ENCODE data around the gene DMXL1.

Gene DMXL1

DNA sequence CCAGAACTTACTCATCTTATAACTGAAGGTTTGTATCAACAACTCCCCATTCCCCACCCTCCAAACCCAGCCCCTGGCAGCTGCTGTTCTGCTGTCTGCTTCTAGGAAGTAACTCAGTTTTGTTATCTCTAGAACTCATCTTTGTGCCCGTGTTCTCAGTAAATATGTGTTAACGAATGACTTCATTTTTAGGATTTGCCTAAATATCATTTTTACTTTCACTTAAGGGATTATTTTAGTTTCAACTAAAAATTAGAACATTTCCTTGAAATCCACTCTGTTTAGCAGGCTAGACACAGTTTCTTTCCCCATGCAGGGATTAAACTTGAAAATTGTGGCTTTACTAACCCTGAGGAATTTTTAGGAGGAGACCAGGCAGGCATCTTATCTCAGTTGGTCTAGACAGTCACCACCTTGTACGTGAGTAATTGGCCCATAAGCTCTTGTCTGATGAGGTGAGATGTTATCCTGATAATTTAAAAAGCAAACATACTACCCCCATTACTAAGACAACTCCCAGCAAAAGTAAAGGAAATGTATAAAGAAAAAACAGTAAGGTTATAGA, 216.7 kb downstream of the DMXL1 start (continued):
- no peak for TF ChIP-seq ZNF248 (tag by site-specific recombination; IDR thresholded peaks at IDR 0.05)
- peak; percentile 27; the same call in 1 of the 2 replicates for TF ChIP-seq ZNF335 (tag by site-specific recombination; conservative IDR thresholded peaks at IDR 0.05)
- no peak for TF ChIP-seq ZNF560 (tag by site-specific recombination; IDR thresholded peaks at IDR 0.05; ENCODE audit: borderline replicate concordance)
- TF ChIP-seq GLI4 (tag by site-specific recombination; IDR thresholded peaks at IDR 0.05): no peak
- no peak for TF ChIP-seq ZNF76 (tag by site-specific recombination; IDR thresholded peaks at IDR 0.05; ENCODE audit: borderline replicate concordance, low read depth)
- TF ChIP-seq, protein P1, sequence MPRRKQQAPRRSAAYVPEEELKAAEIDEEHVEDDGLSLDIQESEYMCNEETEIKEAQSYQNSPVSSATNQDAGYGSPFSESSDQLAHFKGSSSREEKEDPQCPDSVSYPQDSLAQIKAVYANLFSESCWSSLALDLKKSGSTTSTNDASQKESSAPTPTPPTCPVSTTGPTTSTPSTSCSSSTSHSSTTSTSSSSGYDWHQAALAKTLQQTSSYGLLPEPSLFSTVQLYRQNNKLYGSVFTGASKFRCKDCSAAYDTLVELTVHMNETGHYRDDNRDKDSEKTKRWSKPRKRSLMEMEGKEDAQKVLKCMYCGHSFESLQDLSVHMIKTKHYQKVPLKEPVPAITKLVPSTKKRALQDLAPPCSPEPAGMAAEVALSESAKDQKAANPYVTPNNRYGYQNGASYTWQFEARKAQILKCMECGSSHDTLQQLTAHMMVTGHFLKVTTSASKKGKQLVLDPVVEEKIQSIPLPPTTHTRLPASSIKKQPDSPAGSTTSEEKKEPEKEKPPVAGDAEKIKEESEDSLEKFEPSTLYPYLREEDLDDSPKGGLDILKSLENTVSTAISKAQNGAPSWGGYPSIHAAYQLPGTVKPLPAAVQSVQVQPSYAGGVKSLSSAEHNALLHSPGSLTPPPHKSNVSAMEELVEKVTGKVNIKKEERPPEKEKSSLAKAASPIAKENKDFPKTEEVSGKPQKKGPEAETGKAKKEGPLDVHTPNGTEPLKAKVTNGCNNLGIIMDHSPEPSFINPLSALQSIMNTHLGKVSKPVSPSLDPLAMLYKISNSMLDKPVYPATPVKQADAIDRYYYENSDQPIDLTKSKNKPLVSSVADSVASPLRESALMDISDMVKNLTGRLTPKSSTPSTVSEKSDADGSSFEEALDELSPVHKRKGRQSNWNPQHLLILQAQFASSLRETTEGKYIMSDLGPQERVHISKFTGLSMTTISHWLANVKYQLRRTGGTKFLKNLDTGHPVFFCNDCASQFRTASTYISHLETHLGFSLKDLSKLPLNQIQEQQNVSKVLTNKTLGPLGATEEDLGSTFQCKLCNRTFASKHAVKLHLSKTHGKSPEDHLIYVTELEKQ (tag by site-specific recombination; IDR thresholded peaks at IDR 0.05; ENCODE audit: borderline replicate concordance): peak; percentile 30; the same call in 1 of the 2 replicates
- TF ChIP-seq, protein P2, sequence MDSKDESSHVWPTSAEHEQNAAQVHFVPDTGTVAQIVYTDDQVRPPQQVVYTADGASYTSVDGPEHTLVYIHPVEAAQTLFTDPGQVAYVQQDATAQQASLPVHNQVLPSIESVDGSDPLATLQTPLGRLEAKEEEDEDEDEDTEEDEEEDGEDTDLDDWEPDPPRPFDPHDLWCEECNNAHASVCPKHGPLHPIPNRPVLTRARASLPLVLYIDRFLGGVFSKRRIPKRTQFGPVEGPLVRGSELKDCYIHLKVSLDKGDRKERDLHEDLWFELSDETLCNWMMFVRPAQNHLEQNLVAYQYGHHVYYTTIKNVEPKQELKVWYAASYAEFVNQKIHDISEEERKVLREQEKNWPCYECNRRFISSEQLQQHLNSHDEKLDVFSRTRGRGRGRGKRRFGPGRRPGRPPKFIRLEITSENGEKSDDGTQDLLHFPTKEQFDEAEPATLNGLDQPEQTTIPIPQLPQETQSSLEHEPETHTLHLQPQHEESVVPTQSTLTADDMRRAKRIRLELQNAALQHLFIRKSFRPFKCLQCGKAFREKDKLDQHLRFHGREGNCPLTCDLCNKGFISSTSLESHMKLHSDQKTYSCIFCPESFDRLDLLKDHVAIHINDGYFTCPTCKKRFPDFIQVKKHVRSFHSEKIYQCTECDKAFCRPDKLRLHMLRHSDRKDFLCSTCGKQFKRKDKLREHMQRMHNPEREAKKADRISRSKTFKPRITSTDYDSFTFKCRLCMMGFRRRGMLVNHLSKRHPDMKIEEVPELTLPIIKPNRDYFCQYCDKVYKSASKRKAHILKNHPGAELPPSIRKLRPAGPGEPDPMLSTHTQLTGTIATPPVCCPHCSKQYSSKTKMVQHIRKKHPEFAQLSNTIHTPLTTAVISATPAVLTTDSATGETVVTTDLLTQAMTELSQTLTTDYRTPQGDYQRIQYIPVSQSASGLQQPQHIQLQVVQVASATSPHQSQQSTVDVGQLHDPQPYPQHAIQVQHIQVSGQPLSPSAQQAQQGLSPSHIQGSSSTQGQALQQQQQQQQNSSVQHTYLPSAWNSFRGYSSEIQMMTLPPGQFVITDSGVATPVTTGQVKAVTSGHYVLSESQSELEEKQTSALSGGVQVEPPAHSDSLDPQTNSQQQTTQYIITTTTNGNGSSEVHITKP (tag by site-specific recombination; IDR thresholded peaks at IDR 0.05): no peak
- no peak for TF ChIP-seq ZXDB (tag by site-specific recombination; IDR thresholded peaks at IDR 0.05)
- no peak for TF ChIP-seq ZNF529 (tag by site-specific recombination; IDR thresholded peaks at IDR 0.05; ENCODE audit: insufficient replicate concordance)
- no peak for TF ChIP-seq ZNF157 (tag by site-specific recombination; IDR thresholded peaks at IDR 0.05)
- TF ChIP-seq GLIS2 (tag by site-specific recombination; IDR thresholded peaks at IDR 0.05): no peak
- TF ChIP-seq ZNF184 (tag by site-specific recombination; IDR thresholded peaks at IDR 0.05): 0 out of 2 replicates have a peak, but pooled peaks have one; percentile 36
- TF ChIP-seq ZNF791 (tag by site-specific recombination; IDR thresholded peaks at IDR 0.05): no peak
- TF ChIP-seq TRIM28 (IDR thresholded peaks at IDR 0.05; ENCODE audit: borderline replicate concordance, low read length): no peak; the same call in 1 of the 2 replicates
- TF ChIP-seq, protein P3, sequence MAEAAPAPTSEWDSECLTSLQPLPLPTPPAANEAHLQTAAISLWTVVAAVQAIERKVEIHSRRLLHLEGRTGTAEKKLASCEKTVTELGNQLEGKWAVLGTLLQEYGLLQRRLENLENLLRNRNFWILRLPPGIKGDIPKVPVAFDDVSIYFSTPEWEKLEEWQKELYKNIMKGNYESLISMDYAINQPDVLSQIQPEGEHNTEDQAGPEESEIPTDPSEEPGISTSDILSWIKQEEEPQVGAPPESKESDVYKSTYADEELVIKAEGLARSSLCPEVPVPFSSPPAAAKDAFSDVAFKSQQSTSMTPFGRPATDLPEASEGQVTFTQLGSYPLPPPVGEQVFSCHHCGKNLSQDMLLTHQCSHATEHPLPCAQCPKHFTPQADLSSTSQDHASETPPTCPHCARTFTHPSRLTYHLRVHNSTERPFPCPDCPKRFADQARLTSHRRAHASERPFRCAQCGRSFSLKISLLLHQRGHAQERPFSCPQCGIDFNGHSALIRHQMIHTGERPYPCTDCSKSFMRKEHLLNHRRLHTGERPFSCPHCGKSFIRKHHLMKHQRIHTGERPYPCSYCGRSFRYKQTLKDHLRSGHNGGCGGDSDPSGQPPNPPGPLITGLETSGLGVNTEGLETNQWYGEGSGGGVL (tag by site-specific recombination; IDR thresholded peaks at IDR 0.05): no peak
- TF ChIP-seq, protein P4, sequence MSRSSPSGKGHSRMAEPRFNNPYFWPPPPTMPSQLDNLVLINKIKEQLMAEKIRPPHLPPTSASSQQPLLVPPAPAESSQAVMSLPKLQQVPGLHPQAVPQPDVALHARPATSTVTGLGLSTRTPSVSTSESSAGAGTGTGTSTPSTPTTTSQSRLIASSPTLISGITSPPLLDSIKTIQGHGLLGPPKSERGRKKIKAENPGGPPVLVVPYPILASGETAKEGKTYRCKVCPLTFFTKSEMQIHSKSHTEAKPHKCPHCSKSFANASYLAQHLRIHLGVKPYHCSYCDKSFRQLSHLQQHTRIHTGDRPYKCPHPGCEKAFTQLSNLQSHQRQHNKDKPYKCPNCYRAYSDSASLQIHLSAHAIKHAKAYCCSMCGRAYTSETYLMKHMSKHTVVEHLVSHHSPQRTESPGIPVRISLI (tag by site-specific recombination; IDR thresholded peaks at IDR 0.05): no peak
- TF ChIP-seq, protein P5, sequence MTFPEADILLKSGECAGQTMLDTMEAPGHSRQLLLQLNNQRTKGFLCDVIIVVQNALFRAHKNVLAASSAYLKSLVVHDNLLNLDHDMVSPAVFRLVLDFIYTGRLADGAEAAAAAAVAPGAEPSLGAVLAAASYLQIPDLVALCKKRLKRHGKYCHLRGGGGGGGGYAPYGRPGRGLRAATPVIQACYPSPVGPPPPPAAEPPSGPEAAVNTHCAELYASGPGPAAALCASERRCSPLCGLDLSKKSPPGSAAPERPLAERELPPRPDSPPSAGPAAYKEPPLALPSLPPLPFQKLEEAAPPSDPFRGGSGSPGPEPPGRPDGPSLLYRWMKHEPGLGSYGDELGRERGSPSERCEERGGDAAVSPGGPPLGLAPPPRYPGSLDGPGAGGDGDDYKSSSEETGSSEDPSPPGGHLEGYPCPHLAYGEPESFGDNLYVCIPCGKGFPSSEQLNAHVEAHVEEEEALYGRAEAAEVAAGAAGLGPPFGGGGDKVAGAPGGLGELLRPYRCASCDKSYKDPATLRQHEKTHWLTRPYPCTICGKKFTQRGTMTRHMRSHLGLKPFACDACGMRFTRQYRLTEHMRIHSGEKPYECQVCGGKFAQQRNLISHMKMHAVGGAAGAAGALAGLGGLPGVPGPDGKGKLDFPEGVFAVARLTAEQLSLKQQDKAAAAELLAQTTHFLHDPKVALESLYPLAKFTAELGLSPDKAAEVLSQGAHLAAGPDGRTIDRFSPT (tag by site-specific recombination; IDR thresholded peaks at IDR 0.05): no peak
- TF ChIP-seq ZNF112 (tag by site-specific recombination; IDR thresholded peaks at IDR 0.05): no peak
- TF ChIP-seq ZBTB8A (tag by site-specific recombination; IDR thresholded peaks at IDR 0.05): no peak
- TF ChIP-seq SCRT2 (tag by site-specific recombination; IDR thresholded peaks at IDR 0.05): no peak
- TF ChIP-seq, protein P6, sequence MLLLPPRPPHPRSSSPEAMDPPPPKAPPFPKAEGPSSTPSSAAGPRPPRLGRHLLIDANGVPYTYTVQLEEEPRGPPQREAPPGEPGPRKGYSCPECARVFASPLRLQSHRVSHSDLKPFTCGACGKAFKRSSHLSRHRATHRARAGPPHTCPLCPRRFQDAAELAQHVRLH (tag by site-specific recombination; IDR thresholded peaks at IDR 0.05): peak; percentile 70; the same call in 1 of the 2 replicates
- TF ChIP-seq KLF8 (tag by site-specific recombination; IDR thresholded peaks at IDR 0.05): peak; percentile 65
- TF ChIP-seq KLF1 (tag by site-specific recombination; IDR thresholded peaks at IDR 0.05): peak; percentile 39; the same call in 1 of the 2 replicates
- 0 out of 2 replicates have a peak, but pooled peaks have one; percentile 21 for TF ChIP-seq ZNF10 (tag by site-specific recombination; IDR thresholded peaks at IDR 0.05)
- TF ChIP-seq, protein P7, sequence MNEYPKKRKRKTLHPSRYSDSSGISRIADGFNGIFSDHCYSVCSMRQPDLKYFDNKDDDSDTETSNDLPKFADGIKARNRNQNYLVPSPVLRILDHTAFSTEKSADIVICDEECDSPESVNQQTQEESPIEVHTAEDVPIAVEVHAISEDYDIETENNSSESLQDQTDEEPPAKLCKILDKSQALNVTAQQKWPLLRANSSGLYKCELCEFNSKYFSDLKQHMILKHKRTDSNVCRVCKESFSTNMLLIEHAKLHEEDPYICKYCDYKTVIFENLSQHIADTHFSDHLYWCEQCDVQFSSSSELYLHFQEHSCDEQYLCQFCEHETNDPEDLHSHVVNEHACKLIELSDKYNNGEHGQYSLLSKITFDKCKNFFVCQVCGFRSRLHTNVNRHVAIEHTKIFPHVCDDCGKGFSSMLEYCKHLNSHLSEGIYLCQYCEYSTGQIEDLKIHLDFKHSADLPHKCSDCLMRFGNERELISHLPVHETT (tag by site-specific recombination; IDR thresholded peaks at IDR 0.05): 0 out of 2 replicates have a peak, but pooled peaks have one; percentile 29
- peak; percentile 20; the same call in 1 of the 2 replicates for TF ChIP-seq ZNF366 (tag by site-specific recombination; conservative IDR thresholded peaks at IDR 0.05)

Data from HEK293 (cell line).